Subcutaneous adipose tissue (tissue), 4 donors: ENCODE data around the gene GALNT17. TPM values are rescaled to one million over a fixed set of nuclear protein-coding genes. Genes with fewer than 3 reads are reported as not detected.

Source experiments
- CTCF ChIP-seq: fragments of 450-650 bp; IDR thresholded peaks from one replicate; pipeline ENCODE4 v1.5.1; 2016; ENCODE audit warnings: low read depth, mild to moderate bottlenecking, control low read depth, antibody characterized with exemption, moderate library complexity
- total RNA-seq, 4 donors: library from RNA; depleted of rRNA; stranded (reverse); fragments of >200 nt; gene quantifications; one replicate each; pipeline ENCODE4 v1.1.0, GENCODE V29; 2016

Gene GALNT17
- total RNA-seq, 4 donors from 2014 or later: 1.3 to 12.2 (median 6.7) TPM

- no peak for TF ChIP-seq CTCF
Observed at GRCh38 chr7:71165708-71166107, 33.8 kb downstream of the GALNT17 start.

- no peak for TF ChIP-seq CTCF
Observed at GRCh38 chr7:71171476-71171875, 39.5 kb downstream of the GALNT17 start.

GRCh38 chr7:71173955-71174354, 42.0 kb downstream of the GALNT17 start:
- no peak for TF ChIP-seq CTCF

GRCh38 chr7:71182438-71182935, 50.5 kb downstream of the GALNT17 start:
- TF ChIP-seq CTCF: no peak

GRCh38 chr7:71184136-71184535, 52.2 kb downstream of the GALNT17 start:
- no peak for TF ChIP-seq CTCF

- TF ChIP-seq CTCF: no peak
Observed at GRCh38 chr7:71184609-71185008, 52.7 kb downstream of the GALNT17 start.

GRCh38 chr7:71186535-71187057, 54.7 kb downstream of the GALNT17 start:
- no peak for TF ChIP-seq CTCF
